HCT116 (cell line): Measurements from ENCODE around the gene ARHGAP42. TPM values are rescaled to one million over a fixed set of nuclear protein-coding genes. Genes with fewer than 3 reads are reported as not detected.

ENCODE experiments used
- ATAC-seq: fragments of 200-7000 bp; cut with Tn5 transposase; 2 replicates; pipeline ENCODE4 v1.9.1; 2020; ENCODE audit warnings: mild to moderate bottlenecking, moderate library complexity
- BruUV-seq: library from RNA; stranded (reverse); fragments of 400-500 nt; replicated peaks from 2 replicates; lab custom pipeline; 2021; lab: Mats Ljungman, UMichigan
- CTCF ChIA-PET: fragments of 300-600 bp; sonication (Branson Sonifier 250); formaldehyde crosslinking; loops from one replicate; lab custom pipeline; 2021; ENCODE audit warnings: antibody characterized with exemption; lab: Charles Lee
- POLR2A ChIA-PET: fragments of 300-600, 350-600 bp; sonication (Branson Sonifier 250); formaldehyde crosslinking; loops from one replicate; lab custom pipeline; 2021; ENCODE audit warnings: antibody characterized with exemption; lab: Charles Lee
- RAD21 ChIA-PET, 2 experiments: fragments of 300-600 bp; sonication (Branson Sonifier 250); formaldehyde crosslinking; loops; one replicate each; lab custom pipeline; 2023; ENCODE audit warnings: low total read pairs in 2 of 2; ENCODE audit not compliant: uncharacterized antibody in 2 of 2, unreplicated experiment in 2 of 2, low non-redundant PET in 1 of 2; lab: Charles Lee
- DNase-seq: peaks from one replicate; pipeline ENCODE4 v3.0.0-alpha.2; 2010; ENCODE audit warnings: low read depth, low spot score
- H2AFZ ChIP-seq: fragments of 200-600 bp; shearing (Covaris generic), sonication (generic); 2 replicates; pipeline ENCODE4 v1.6.1; 2017; ENCODE audit warnings: low read depth, mixed run types, mixed read lengths, antibody characterized with exemption, low read length; ENCODE audit not compliant: poor library complexity, severe bottlenecking
- H3K27ac ChIP-seq: 2 replicates; pipeline ENCODE4 v1.5.1; 2012; ENCODE audit warnings: low read depth, low read length
- H3K27me3 ChIP-seq: fragments of 200-600 bp; sonication (generic); 2 replicates; pipeline ENCODE4 v1.6.1; 2016; ENCODE audit warnings: mixed run types, low read length, mixed read lengths; ENCODE audit not compliant: insufficient read depth
- H3K36me3 ChIP-seq, 2 experiments: fragments of 200-500 bp in 1 of 2; fragments of 200-600 bp in 1 of 2; sonication (Bioruptor generic) in 1 of 2; sonication (generic) in 1 of 2; 2 replicates each; pipeline versions ENCODE4 v1.5.1 to v1.6.1; 2014 to 2016; ENCODE audit warnings: low read length in 2 of 2, inconsistent platforms in 1 of 2, mixed read lengths in 1 of 2, mixed run types in 1 of 2; ENCODE audit not compliant: insufficient read depth in 2 of 2, control insufficient read depth in 1 of 2
- H3K4me1 ChIP-seq, 2 experiments: fragments of 200-600 bp in 1 of 2; sonication (generic) in 1 of 2; 2 replicates each; pipeline versions ENCODE4 v1.5.1 to v1.6.1; 2012 to 2017; ENCODE audit warnings: low read length in 2 of 2, inconsistent platforms in 1 of 2, mild to moderate bottlenecking in 1 of 2, mixed read lengths in 1 of 2, mixed run types in 1 of 2, moderate library complexity in 1 of 2; ENCODE audit not compliant: insufficient read depth in 2 of 2, control insufficient read depth in 1 of 2
- H3K4me2 ChIP-seq: fragments of 200-600 bp; sonication (generic); 2 replicates; pipeline ENCODE4 v1.6.1; 2017; ENCODE audit warnings: mixed run types, low read length, mixed read lengths
- H3K4me3 ChIP-seq, 2 experiments: fragments of 200-600 bp in 1 of 2; sonication (generic) in 1 of 2; replicated peaks in 1 of 2; 2 replicates each; pipeline ENCODE4 v1.5.1; 2011 to 2016; ENCODE audit warnings: low read length in 2 of 2, control low read depth in 1 of 2, low read depth in 1 of 2, mild to moderate bottlenecking in 1 of 2, mixed read lengths in 1 of 2, mixed run types in 1 of 2
- H3K79me2 ChIP-seq: fragments of 200-600 bp; sonication (generic); 2 replicates; pipeline ENCODE4 v1.6.1; 2017; ENCODE audit warnings: mild to moderate bottlenecking, mixed run types, low read length, moderate library complexity, mixed read lengths; ENCODE audit not compliant: insufficient read depth
- H3K9ac ChIP-seq: fragments of 200-600 bp; sonication (generic); 2 replicates; pipeline ENCODE4 v1.6.1; 2016; ENCODE audit warnings: low read length, mixed read lengths
- H3K9me2 ChIP-seq: fragments of 200-600 bp; sonication (generic), shearing (Covaris generic); 2 replicates; pipeline ENCODE4 v1.6.1; 2017; ENCODE audit warnings: mixed run types, mild to moderate bottlenecking, moderate library complexity; ENCODE audit not compliant: insufficient read depth
- H3K9me3 ChIP-seq, 2 experiments: fragments of 200-500 bp in 1 of 2; fragments of 200-600 bp in 1 of 2; sonication (Bioruptor generic) in 1 of 2; sonication (generic) in 1 of 2; 2 replicates each; pipeline ENCODE4 v1.6.1; 2014 to 2017; ENCODE audit warnings: low read length in 2 of 2, mixed read lengths in 2 of 2, inconsistent platforms in 1 of 2, low read depth in 1 of 2, mild to moderate bottlenecking in 1 of 2, mixed run types in 1 of 2, moderate library complexity in 1 of 2; ENCODE audit not compliant: control insufficient read depth in 1 of 2, insufficient read depth in 1 of 2
- H4K20me1 ChIP-seq: fragments of 200-600 bp; sonication (generic), shearing (Covaris generic); 2 replicates; pipeline ENCODE4 v1.6.1; 2017; ENCODE audit warnings: mixed run types, mild to moderate bottlenecking, moderate library complexity; ENCODE audit not compliant: insufficient read depth
- CBX3 ChIP-seq: IDR thresholded peaks from 2 replicates; pipeline ENCODE4 v1.6.1; 2012; ENCODE audit warnings: low read depth
- EGR1 ChIP-seq: IDR thresholded peaks from 2 replicates; pipeline ENCODE4 v1.6.1; 2012; ENCODE audit warnings: low read depth
- EZH2 ChIP-seq: fragments of 200-600 bp; sonication (generic); IDR thresholded peaks from 2 replicates; pipeline ENCODE4 v1.6.1; 2017; ENCODE audit warnings: antibody characterized with exemption, mixed run types
- EZH2phosphoT487 ChIP-seq: fragments of 200-600 bp; IDR thresholded peaks from 2 replicates; pipeline ENCODE4 v1.6.1; 2018; ENCODE audit warnings: antibody characterized with exemption, borderline replicate concordance
- FOSL1 ChIP-seq: IDR thresholded peaks from 2 replicates; pipeline ENCODE4 v1.6.1; 2012; ENCODE audit warnings: low read depth
- JUND ChIP-seq: IDR thresholded peaks from 2 replicates; pipeline ENCODE4 v1.6.1; 2012
- POLR2A ChIP-seq: IDR thresholded peaks from 2 replicates; pipeline ENCODE4 v1.7.0; 2011; ENCODE audit warnings: borderline replicate concordance; ENCODE audit not compliant: insufficient read depth, insufficient read length; ENCODE audit errors: extremely low read depth
- POLR2AphosphoS5 ChIP-seq: IDR thresholded peaks from 2 replicates; pipeline ENCODE4 v1.6.1; 2011; ENCODE audit warnings: mild to moderate bottlenecking, low read depth, low read length, moderate library complexity
- RAD21 ChIP-seq: IDR thresholded peaks from 2 replicates; pipeline ENCODE4 v1.6.1; 2012; ENCODE audit warnings: low read depth, mild to moderate bottlenecking
- SIN3A ChIP-seq: IDR thresholded peaks from 2 replicates; pipeline ENCODE4 v1.6.1; 2012; ENCODE audit warnings: low read depth
- SRF ChIP-seq: IDR thresholded peaks from 2 replicates; pipeline ENCODE4 v1.6.1; 2012; ENCODE audit warnings: low read depth
- YY1 ChIP-seq: IDR thresholded peaks from 2 replicates; pipeline ENCODE4 v1.6.1; 2011; ENCODE audit warnings: low read length, low read depth, moderate library complexity, mild to moderate bottlenecking; ENCODE audit not compliant: insufficient replicate concordance; ENCODE audit errors: extremely low read depth
- ZNF274 ChIP-seq: fragments of 200-500 bp; sonication (Bioruptor generic); IDR thresholded peaks from 2 replicates; pipeline ENCODE4 v1.6.1; 2014; ENCODE audit warnings: mild to moderate bottlenecking, low read depth, low read length, inconsistent platforms
- intact Hi-C: fragments of 100-400 bp; cut with micrococcal nuclease; formaldehyde crosslinking; loops from 2 replicates; pipeline ENCODE4 v1.10.0; 2022
- total RNA-seq: library from RNA; stranded (reverse); gene quantifications from one replicate; pipeline ENCODE4 v1.2.1, GENCODE V29; 2021; ENCODE audit not compliant: unreplicated experiment
- TF ChIP-seq, protein P1 (sequence below): IDR thresholded peaks from 2 replicates; pipeline ENCODE4 v1.6.1; 2011; ENCODE audit warnings: mild to moderate bottlenecking, low read length, moderate library complexity; ENCODE audit not compliant: insufficient replicate concordance; ENCODE audit errors: extremely low read depth
- TF ChIP-seq, protein P2 (sequence below): IDR thresholded peaks from 2 replicates; pipeline ENCODE4 v1.6.1; 2012; ENCODE audit warnings: low read depth
- TF ChIP-seq, protein P3 (sequence below), 3 experiments: fragments of 200-600 bp in 1 of 3; sonication (generic) in 1 of 3; IDR thresholded peaks in 2 of 3; conservative IDR thresholded peaks in 1 of 3; 2 replicates each; pipeline ENCODE4 v1.5.1; 2012 to 2017; ENCODE audit warnings: low read depth in 2 of 3, low read length in 2 of 3, antibody characterized with exemption in 1 of 3, borderline replicate concordance in 1 of 3, control low read depth in 1 of 3, mild to moderate bottlenecking in 1 of 3, mixed read lengths in 1 of 3, mixed run types in 1 of 3, moderate library complexity in 1 of 3; ENCODE audit not compliant: insufficient read depth in 1 of 3

ARHGAP42 gene
- total RNA-seq, 1 experiment from 2014 or later, result 12.3 TPM

DNA sequence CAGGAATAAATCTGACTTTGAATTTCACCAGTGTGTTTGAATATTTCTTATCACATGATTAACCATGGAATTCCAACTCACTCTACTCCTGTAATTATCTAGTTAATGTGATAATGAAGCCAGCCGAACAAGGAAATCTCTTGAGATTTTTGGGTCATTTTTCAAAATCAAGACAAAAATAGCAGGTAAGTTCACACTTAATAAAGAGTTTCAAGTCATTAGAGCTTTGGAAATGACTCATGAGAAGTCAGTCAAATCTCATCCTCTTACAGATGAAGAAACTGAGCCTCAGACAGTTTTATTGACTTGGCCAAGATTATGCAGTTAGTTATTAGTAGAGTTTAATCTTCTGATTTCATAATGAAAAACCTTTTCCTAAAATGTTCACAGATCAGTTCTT is 148.8 kb downstream of the ARHGAP42 start (continued):
- TF ChIP-seq, protein P1, sequence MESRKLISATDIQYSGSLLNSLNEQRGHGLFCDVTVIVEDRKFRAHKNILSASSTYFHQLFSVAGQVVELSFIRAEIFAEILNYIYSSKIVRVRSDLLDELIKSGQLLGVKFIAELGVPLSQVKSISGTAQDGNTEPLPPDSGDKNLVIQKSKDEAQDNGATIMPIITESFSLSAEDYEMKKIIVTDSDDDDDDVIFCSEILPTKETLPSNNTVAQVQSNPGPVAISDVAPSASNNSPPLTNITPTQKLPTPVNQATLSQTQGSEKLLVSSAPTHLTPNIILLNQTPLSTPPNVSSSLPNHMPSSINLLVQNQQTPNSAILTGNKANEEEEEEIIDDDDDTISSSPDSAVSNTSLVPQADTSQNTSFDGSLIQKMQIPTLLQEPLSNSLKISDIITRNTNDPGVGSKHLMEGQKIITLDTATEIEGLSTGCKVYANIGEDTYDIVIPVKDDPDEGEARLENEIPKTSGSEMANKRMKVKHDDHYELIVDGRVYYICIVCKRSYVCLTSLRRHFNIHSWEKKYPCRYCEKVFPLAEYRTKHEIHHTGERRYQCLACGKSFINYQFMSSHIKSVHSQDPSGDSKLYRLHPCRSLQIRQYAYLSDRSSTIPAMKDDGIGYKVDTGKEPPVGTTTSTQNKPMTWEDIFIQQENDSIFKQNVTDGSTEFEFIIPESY, result no peak
- TF ChIP-seq, protein P2, sequence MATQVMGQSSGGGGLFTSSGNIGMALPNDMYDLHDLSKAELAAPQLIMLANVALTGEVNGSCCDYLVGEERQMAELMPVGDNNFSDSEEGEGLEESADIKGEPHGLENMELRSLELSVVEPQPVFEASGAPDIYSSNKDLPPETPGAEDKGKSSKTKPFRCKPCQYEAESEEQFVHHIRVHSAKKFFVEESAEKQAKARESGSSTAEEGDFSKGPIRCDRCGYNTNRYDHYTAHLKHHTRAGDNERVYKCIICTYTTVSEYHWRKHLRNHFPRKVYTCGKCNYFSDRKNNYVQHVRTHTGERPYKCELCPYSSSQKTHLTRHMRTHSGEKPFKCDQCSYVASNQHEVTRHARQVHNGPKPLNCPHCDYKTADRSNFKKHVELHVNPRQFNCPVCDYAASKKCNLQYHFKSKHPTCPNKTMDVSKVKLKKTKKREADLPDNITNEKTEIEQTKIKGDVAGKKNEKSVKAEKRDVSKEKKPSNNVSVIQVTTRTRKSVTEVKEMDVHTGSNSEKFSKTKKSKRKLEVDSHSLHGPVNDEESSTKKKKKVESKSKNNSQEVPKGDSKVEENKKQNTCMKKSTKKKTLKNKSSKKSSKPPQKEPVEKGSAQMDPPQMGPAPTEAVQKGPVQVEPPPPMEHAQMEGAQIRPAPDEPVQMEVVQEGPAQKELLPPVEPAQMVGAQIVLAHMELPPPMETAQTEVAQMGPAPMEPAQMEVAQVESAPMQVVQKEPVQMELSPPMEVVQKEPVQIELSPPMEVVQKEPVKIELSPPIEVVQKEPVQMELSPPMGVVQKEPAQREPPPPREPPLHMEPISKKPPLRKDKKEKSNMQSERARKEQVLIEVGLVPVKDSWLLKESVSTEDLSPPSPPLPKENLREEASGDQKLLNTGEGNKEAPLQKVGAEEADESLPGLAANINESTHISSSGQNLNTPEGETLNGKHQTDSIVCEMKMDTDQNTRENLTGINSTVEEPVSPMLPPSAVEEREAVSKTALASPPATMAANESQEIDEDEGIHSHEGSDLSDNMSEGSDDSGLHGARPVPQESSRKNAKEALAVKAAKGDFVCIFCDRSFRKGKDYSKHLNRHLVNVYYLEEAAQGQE, result no peak
- no peak for TF ChIP-seq RAD21
- TF ChIP-seq EGR1, result no peak
- TF ChIP-seq SRF, result no peak

DNA sequence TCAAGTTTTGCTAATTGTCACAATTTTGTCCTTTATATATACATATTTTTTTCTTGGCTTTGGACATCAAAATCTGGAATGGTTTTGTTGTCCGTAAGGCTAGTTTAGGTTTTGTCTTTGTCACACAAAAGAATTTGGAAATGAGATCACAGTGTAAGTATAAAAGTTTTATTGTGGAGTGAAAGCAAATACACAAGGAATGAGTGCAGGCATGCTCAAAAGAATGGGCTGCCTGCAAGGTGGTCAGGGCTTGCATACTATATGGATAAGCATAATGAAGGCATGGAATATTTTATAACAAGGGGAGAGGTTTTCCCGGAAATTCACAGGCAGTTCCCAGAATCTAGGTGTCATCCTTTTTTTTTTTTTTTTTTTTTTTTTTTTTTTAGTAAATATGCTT is 150.2 kb downstream of the ARHGAP42 start:
- intact Hi-C loops, result no loop called here
- Histone ChIP-seq H3K9me2 (no peaks in the 10 kb centered on the region), H2AFZ (no peak overlapping the region), H4K20me1 (no peaks in the 10 kb centered on the region), H3K27me3 (no peaks in the 10 kb centered on the region), H3K79me2 (no peaks in the 10 kb centered on the region; the same call in 1 of the 2 replicates), H3K9me3 (no peaks in the 10 kb centered on the region), H3K4me3 (no peak overlapping the region), H3K36me3 (no peaks in the 10 kb centered on the region), H3K9ac (no peak overlapping the region), H3K27ac (no peak overlapping the region), H3K4me1 (peaks cover 3 to 12% of the 10 kb centered on the region in 2 experiments; a peak in 1 of 4 replicates), H3K4me2 (no peak overlapping the region)
- ChIA-PET CTCF (no interaction called here), RAD21 (no interaction called here), POLR2A (no interaction called here)
- BruUV-seq, result no TSS peak
- ATAC-seq (no peak), DNase-seq (no peak)
- TF ChIP-seq SRF (no peak), YY1 (no peak), JUND (no peak), SIN3A (no peak), EZH2 (no peak), EZH2phosphoT487 (no peak), POLR2AphosphoS5 (no peak), RAD21 (no peak), CBX3 (no peak), ZNF274 (no peak), FOSL1 (no peak), POLR2A (no peak)
- TF ChIP-seq, protein P3, sequence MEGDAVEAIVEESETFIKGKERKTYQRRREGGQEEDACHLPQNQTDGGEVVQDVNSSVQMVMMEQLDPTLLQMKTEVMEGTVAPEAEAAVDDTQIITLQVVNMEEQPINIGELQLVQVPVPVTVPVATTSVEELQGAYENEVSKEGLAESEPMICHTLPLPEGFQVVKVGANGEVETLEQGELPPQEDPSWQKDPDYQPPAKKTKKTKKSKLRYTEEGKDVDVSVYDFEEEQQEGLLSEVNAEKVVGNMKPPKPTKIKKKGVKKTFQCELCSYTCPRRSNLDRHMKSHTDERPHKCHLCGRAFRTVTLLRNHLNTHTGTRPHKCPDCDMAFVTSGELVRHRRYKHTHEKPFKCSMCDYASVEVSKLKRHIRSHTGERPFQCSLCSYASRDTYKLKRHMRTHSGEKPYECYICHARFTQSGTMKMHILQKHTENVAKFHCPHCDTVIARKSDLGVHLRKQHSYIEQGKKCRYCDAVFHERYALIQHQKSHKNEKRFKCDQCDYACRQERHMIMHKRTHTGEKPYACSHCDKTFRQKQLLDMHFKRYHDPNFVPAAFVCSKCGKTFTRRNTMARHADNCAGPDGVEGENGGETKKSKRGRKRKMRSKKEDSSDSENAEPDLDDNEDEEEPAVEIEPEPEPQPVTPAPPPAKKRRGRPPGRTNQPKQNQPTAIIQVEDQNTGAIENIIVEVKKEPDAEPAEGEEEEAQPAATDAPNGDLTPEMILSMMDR (IDR thresholded peaks at IDR 0.05 in 2 of 3, conservative IDR thresholded peaks at IDR 0.05 in 1 of 3; ENCODE audit: borderline replicate concordance in 1 of 3, insufficient read depth in 1 of 3, low read depth in 2 of 3, low read length in 2 of 3), result no peak
